Peyer's patch (tissue), 4 donors: ENCODE measurements around the gene BRAF.

Experiments used
- POLR2A ChIP-seq, 2 donors: fragments of 450-650 bp; IDR thresholded peaks; one replicate each; pipeline ENCODE4 v1.5.1; 2017; ENCODE audit warnings: antibody characterized with exemption in 2 of 2, mild to moderate bottlenecking in 2 of 2, moderate library complexity in 2 of 2
- TF ChIP-seq, protein P1 (sequence below), 6 experiments: fragments of 450-650 bp in 4 of 6; fragments of 200-600 bp in 2 of 6; sonication (generic) in 1 of 6; IDR thresholded peaks; one replicate each; pipeline ENCODE4 v1.5.1; 2017 to 2019; ENCODE audit warnings: antibody characterized with exemption in 6 of 6, mild to moderate bottlenecking in 3 of 6, moderate library complexity in 1 of 6

DNA sequence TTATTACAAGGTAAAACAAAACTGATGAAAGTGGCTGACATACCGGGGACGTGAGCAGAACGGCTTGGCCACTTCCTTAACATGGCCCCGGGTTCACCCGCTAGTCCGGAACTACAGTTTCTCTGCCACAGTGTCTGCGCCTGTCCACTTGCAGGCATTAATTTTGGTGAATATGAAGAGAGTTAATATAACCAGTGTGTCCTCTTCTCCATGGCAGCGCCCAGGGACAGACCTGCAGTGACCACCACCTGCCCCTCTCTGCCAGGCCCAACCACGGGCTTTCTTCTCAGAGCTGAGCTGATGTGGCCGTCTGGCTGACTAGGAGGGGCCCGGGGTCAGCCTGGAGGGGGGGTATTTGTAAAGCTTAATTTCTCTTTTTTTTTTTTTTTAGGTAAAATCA is 229.3 kb downstream of the BRAF start:
- TF ChIP-seq, protein P1, sequence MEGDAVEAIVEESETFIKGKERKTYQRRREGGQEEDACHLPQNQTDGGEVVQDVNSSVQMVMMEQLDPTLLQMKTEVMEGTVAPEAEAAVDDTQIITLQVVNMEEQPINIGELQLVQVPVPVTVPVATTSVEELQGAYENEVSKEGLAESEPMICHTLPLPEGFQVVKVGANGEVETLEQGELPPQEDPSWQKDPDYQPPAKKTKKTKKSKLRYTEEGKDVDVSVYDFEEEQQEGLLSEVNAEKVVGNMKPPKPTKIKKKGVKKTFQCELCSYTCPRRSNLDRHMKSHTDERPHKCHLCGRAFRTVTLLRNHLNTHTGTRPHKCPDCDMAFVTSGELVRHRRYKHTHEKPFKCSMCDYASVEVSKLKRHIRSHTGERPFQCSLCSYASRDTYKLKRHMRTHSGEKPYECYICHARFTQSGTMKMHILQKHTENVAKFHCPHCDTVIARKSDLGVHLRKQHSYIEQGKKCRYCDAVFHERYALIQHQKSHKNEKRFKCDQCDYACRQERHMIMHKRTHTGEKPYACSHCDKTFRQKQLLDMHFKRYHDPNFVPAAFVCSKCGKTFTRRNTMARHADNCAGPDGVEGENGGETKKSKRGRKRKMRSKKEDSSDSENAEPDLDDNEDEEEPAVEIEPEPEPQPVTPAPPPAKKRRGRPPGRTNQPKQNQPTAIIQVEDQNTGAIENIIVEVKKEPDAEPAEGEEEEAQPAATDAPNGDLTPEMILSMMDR (IDR thresholded peaks at IDR 0.05) = no peak
- TF ChIP-seq POLR2A (IDR thresholded peaks at IDR 0.05) = no peak
